ENCODE data around the gene FHOD3.
"Not testable (repeated sequence)": the region's sequence is repeated elsewhere in the genome, so short reads cannot be mapped to it uniquely, and the experiment has no call there.

Gene FHOD3

GRCh38 chr18:36708366-36708765 is 410.9 kb downstream of the FHOD3 start:
- no peak for DNase-seq (ENCODE audit: low read depth in 2 of 2)

DNA sequence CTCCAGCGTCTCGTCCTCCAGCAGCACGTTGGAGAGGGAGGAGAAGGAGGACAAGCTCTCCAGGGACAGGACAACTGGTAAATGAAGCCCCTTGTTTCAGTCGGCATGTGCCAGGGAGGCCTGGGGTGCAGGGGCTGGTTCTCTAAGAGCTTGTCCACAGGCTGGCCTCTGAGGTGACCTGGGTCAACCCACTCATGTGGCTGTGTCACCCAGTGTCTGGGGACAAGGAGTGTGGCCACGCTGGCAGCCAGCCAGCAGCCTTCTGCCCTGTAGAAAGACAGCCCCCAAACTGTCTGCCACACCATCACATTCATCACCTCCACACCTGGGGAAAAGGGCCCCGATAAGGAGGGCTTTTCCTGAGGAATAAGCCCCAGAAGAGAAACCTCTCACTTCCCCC is 411.8 kb downstream of the FHOD3 start:
- no peak for DNase-seq (ENCODE audit: low read depth in 2 of 2)

DNA sequence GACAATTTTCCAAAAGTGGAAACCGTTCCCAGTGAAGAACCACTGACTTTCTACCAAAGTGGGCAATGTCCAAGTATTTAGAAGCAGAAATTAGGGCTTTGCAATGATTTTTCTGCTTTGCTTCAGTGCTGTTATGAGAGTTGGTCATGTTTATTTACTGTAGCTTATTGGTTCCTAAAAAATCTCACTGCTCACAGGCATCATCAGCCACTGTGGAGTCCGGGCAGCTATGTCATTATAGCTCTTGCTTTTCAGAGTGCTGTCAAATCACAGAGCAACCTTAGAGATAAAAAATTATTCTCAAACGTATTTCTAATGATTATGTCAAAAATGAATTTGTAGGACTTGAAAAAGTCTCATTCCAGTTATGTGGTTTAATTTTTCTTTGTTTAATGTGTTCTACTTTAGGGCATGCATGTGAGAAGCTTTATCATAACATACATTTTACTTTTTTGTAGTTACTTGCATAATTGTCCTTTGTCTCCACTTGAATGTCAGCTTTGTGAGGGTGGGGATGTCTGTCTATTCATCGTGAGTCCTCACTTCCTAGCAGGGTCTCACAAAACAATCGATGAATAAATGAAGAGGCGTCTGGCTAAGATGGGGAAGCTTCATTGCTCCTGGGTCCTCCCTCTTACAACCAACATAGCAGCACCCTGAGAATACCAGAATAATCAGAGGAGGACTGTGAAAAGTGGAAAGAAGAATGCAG is 413.7 kb downstream of the FHOD3 start:
- no peak for DNase-seq (ENCODE audit: low read depth in 2 of 2)

DNA sequence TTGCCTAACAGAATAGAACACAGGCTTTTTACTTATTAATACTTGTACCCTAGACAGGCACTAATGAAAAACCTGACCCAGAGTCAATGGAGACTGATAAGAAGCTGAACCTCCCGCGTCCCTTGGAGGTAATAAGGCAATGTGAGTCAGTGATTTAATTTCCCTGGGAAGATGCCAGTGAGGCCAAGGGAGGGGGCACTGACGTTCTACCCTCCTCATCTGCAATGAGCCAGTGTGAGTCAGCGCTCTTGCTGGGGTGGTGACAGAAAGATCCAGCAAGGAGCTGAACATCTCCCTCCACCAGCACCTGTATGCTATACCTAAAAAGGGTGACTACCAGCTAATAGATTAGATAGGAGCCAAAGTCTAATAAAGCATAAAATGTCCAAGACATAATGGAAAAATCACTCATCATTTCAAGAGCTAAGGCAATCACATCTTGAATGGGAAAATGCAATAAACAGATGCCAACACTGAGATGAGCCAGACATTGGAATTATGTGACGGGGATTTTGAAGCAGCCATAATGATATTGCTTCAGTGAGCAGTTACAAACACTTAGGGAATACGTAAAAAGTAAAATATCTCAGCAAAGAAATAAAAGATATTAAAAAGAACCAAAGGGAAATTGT is 414.4 kb downstream of the FHOD3 start:
- DNase-seq (ENCODE audit: low read depth in 2 of 2), result no peak

- no peak for DNase-seq (ENCODE audit: low read depth in 2 of 2)
These were observed 417.0 kb downstream of the FHOD3 start for GRCh38 chr18:36714476-36714875.

- no peak for DNase-seq (ENCODE audit: low read depth in 2 of 2)
These were observed 420.1 kb downstream of the FHOD3 start for GRCh38 chr18:36717422-36718110.

- DNase-seq (ENCODE audit: low read depth in 2 of 2), result no peak
These were observed 421.3 kb downstream of the FHOD3 start for GRCh38 chr18:36718705-36719328.

DNA sequence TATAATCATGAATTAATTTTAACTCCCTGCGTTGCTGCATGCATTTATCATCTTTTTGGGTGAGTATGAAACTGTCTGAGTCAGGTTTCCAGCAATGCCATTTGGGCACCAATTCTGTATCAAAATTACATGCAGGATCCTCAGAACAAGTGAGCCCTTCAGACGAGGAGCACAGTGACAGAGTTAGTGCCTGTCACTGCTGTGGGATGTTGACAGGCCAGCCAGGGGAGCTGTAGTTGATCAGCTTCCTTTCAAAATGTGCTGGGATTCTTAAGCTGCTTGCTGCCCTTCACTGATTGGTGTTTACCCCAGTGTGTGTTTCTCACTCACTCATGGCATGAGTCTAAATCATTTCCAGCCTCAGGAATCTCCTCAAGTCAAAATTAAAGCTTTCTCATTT is 422.1 kb downstream of the FHOD3 start:
- no peak for DNase-seq (ENCODE audit: low read depth in 2 of 2)

- DNase-seq (ENCODE audit: low read depth in 2 of 2), result not testable (repeated sequence)
These were observed 423.8 kb downstream of the FHOD3 start for GRCh38 chr18:36721351-36721750.

- no peak for DNase-seq (ENCODE audit: low read depth in 2 of 2)
These were observed 426.7 kb downstream of the FHOD3 start for GRCh38 chr18:36724169-36724568.

- no peak for DNase-seq (ENCODE audit: low read depth in 2 of 2)
These were observed 427.1 kb downstream of the FHOD3 start for GRCh38 chr18:36724591-36725001.

DNA sequence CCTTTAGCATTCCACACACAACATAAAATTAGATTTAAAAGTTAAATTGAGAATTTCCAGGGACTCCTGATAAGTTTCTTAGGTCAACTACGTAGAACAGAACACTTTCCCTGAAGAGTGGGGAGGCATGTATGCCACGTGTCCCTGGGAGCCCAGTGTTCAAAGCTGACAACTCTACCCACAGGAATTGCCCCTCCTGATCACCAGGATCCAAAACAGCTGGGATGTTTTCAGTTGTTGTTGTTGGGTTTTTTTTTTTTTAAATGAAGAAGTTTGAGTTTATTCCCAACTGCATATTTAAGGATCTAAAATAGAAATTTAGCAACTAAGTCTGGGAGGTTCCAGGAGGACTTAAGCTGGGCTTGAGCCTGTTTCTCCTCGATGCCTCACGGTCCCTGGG is 430.8 kb downstream of the FHOD3 start:
- no peak for DNase-seq (ENCODE audit: low read depth in 2 of 2)

GRCh38 chr18:36729197-36729596 is 431.7 kb downstream of the FHOD3 start:
- no peak for DNase-seq (ENCODE audit: low read depth in 2 of 2)

GRCh38 chr18:36732264-36732663 is 434.8 kb downstream of the FHOD3 start:
- DNase-seq (ENCODE audit: low read depth in 2 of 2), result no peak

GRCh38 chr18:36733150-36733549 is 435.6 kb downstream of the FHOD3 start:
- DNase-seq (ENCODE audit: low read depth in 2 of 2), result no peak

DNA sequence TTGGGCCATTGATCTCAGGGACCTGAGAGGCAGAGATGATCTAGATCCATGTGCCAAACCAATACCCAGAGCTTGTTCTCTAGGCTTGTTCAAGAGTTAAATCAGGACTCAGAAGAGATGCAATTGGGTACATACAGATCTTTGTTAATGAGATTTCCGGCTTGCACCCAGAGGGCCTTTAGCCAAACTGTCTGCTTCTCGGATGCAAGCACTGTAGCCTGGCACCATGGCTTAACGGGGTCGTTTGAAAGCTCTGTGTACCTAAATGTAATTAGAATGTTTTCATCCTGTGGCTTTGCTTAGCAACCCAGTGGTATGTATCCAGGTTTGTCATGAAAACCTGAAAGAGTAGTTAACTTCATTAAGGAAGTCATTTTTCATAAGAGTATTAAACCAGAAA is 437.1 kb downstream of the FHOD3 start:
- DNase-seq (ENCODE audit: low read depth in 2 of 2), result no peak

GRCh38 chr18:36735130-36735529 is 437.6 kb downstream of the FHOD3 start:
- DNase-seq (ENCODE audit: low read depth in 2 of 2), result no peak

DNA sequence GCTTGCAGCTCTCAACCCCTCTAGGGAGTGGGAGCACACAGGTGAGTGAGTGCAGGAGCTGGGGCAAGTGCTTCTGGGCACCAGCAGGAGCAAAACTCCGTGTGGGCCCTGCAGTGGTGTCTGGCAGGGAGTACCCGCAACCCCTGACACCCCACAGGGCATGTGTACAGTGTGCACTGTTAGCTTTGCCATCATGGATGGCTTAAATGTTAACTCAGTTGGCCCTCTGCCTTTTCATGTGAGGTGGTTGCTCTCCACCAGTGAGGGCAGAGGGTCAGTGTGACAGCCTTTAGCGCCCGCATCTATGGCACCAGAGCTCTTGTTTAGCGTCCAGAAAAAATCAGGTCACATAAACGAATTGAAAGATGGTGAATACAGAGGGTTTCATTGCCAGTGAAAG is 438.6 kb downstream of the FHOD3 start:
- DNase-seq (ENCODE audit: low read depth in 2 of 2), result no peak

- no peak for DNase-seq (ENCODE audit: low read depth in 2 of 2)
These were observed 439.8 kb downstream of the FHOD3 start for GRCh38 chr18:36737316-36737715.

DNA sequence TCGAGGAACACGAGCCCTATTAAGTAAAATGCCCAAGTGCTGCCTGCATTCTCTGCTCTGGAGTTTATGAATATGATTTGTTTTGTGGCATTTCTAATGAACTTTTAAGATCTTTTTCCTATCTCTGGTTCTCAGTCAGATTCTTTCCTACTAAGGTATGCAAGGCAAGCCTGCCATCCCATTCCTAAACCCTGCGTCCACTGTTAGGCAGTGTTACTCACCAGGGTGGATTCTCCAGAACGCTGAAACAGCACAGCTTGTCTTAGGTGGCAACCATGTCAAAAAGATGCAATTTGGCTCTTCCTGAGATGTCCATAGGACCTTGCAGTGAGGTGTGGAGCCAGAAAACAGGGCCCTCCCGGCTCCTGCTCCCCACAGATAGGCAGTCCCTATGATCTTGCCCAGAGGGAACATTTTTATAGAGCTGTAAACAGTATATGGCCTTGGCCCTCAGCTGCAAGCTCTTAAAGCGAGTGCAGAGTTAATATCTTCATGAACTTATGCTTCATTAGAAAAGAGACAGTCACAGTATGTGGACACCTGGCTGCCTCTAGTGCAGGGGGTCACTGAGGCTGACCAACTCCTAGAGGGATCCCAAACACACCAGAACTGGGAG is 446.9 kb downstream of the FHOD3 start:
- no peak for DNase-seq (ENCODE audit: low read depth in 2 of 2)

DNA sequence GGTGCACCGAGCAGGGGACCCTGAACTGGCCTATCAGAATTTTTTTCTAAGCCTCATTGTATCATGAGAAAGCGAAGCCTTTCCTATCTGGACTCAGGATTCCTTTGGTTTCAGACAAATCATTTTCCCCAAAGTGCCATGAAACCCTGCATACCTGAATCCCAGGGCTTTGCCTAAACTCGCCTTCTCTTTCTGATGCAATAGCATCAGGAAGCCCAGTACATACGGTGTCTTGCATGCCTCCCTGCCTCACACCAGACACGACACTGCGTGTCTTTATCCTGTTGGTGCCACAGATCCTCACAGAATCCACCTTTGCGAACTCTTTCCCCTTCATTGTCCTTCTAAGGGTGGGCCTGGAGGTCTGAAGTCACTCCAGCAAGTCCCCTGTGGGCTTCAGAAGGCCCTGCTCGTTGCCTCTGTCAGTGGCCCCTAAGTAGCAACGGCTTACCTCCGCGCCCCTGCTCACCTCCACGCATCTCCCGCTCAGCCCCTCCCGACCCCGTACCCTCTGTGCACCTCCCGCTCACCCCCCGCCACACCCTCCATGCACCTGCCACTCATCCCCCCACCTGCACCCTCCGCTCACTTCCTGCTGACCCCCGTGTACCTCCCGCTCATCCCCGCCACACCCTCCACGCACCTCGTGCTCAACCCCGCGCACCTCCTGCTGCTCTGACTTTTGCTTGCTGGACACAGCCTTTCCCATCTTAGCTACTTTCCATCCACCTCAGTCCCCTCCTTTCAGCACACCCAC is 447.9 kb downstream of the FHOD3 start:
- DNase-seq (ENCODE audit: low read depth in 2 of 2), result no peak
